HG03159 (cell line): ENCODE results near the gene NANS.
"Not testable (repeated sequence)": the region's sequence is repeated elsewhere in the genome, so short reads cannot be mapped to it uniquely, and the experiment has no call there.

Experiments used
- ATAC-seq: cut with Tn5 transposase; IDR thresholded peaks from one replicate; pipeline ENCODE4 v1.9.1; 2021; ENCODE audit warnings: mild to moderate bottlenecking, moderate library complexity; ENCODE audit not compliant: unreplicated experiment

Gene NANS

DNA sequence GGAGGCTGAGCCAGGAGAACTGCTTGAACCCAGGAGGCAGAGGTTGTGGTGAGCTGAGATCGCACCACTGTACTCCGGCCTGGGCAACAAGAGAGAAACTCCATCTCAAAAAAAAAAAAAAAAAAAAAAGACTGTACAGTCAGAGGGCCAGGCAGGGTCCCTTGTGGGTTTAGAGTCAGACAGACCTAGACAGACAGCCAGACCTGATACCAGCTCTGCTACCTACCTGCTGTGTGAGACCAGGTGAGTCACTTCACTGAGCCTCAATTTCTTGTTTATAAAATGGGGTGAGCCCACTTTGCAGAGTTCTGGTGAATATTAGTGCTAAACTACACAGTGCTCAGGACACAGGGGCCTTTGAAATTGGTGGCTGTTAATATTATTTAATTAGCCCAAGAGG is 42.8 kb downstream of the NANS start:
- no peak for ATAC-seq

DNA sequence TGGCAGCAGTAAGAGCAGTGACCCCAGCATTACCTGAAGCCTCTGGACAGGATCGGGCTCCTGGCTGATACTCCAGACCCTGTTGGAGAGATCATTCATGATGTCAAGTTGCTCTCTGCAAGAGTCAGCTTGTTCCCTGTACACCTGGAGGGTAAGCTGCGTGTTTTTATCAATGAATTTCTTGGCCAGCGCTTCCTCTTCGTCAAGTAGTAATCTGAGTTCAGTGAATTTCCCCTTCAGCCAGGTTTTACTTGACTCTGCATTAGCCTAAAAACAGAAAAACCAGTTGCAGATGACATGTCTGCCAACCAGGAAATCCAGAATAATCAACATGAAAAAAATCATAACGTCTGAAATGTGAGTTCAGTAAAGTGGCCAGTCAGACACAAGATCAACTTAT is 43.4 kb downstream of the NANS start:
- ATAC-seq, result no peak

DNA sequence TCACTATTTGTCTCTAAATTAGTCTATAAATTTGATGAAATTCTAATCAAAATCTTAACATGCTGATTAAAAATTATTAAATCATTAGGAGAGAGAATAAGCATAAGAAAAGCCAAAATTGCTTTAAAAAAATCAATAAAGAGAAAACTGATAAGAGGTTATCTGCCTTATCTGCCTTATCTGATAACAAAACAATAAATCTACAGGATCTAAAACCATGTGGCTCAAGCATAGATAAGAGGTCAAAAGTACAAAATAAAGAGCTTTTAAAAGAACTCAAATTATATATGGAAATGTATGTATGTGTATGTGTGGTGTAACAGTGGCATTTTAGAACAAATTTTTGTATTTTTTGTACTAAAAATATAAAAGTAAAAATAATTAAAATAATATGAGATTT is 43.9 kb downstream of the NANS start:
- no peak for ATAC-seq

DNA sequence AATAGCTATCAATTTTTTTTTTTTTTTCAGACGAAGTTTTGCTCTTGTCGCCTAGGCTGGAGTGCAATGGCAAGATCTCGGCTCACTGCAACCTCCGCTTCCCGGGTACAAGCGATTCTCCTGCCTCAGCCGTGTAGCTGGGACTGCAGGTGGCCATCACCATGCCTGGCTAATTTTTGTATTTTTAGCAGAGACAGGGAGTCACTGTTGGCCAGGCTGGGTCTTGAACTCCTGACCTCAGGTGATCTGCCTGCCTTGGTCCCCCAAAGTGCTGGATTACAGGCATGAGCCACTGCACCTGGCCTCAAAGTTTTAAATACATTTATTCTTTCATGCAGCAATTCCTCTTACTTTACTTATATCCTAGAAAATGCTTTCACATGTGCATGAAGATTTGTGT is 44.9 kb downstream of the NANS start:
- ATAC-seq, result no peak

DNA sequence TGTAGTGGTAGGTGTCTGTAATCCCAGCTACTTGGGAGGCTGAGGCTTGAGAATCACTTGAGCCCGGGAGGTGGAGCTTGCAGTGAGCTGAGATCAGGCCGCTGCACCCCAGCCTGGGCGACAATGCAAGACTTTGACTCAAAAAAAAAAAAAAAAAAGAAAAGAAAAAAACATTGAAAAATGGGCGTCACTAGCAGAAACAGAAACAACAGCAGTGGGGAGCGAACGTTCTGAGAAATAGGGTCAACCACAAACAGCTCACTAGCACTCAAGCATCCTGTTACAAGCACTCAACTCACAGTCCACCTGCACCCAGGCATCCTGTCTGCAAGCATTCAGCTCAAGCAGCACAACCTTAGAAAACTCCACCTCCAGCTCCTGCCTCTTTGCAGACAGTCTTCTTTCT is 45.3 kb downstream of the NANS start:
- peak; percentile 95 for ATAC-seq

DNA sequence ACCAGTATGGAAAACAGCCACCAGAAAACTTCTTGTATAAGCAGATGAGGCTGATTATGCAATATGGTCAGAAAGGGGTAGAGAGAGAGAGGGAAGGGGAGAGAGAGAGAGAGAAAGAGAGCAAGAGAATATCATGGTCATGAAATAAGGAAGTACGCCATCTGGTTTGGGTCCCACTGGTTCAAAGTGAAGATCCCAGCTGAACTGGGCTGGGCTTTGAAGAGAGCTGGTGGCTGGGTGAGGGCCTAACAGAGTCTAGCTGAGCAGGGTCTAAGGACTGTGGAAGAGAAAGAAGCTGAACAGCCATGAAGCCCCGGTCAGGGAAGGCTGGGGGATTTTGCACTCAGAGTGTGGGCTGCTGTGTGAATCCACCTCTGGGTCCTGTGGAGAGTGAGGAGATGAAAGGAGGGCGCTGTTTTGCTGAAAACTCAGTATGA is 47.9 kb downstream of the NANS start:
- no peak for ATAC-seq

DNA sequence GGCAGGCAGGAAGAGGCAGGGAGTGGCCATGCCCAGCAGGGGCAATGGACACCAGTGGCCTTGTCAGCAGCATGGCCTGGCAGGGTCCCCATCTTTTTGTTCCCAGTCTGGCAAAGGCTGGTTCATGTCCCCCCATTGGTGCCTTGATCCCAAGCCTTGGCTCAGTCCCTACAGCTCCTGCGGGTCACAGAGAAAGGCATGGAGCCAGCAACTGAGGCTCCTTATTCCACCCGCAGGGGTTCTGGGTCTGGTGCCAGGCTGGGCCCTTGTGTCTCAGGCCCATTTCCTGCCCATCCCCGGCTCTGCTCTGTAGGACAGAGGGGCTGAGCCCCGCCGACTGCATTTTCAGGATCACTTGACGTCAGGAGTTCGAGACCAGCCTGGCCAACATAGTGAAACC is 48.5 kb downstream of the NANS start:
- ATAC-seq, result no peak

DNA sequence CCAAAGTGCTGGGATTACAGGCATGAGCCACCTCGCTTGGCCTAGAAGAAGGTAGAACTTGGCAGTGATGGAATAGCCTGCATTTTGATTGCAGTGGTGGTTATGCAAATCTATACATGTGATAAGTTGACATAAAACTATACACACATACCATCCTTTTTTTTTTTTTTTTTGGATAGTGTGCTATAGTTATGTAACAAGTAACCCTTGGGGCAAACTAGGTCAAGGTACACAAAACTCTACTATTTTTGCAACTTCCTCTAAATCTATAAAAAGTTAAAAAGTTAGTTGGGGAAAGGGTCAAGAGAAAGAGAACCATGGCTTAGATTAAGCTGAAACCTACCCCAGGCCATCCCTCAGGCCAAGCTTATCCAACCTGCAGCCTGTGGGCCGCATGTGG is 51.4 kb downstream of the NANS start:
- no peak for ATAC-seq

DNA sequence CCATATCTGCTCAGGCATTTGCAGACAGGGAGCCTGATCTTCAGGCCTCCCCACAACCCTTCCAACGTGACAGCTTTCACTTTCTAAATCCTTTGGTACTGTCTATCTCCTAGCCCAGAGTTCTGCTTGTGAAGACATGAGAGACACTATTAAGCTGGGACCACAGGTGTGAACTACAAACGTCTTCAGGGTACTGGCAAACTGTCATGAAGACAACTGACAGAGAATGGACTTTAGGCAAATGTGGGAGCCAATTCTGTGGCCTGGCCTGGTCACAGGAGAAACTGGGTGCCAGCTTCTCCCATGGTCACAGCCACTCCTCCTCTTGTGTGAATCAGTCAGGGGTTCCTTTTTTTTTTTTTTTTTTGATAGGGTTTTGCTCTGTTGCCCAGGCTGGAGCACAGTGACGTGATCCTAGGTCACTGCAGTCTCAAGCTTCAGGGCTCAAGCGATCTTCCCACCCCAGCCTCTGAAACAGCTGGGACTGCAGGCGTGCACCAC is 52.0 kb downstream of the NANS start:
- peak; percentile 70 for ATAC-seq

DNA sequence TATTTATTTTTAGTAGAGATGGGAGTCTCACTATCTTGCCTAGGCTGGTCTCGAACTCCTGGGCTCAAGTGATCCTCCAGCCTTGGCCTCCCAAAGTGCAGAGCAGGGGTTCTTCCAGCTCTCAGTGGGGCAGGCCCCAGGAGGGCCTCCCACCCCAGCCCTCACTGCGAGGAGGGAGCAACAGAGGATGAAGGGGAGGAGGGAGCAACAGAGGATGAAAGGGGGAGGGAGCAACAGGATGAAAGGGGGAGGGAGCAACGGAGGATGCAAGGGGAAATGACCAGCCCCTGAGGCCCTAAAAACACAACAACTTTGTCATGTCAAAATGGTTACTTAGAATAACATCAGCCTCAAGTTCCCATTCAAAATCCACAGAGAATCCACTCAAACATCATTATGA is 52.5 kb downstream of the NANS start:
- no peak for ATAC-seq

DNA sequence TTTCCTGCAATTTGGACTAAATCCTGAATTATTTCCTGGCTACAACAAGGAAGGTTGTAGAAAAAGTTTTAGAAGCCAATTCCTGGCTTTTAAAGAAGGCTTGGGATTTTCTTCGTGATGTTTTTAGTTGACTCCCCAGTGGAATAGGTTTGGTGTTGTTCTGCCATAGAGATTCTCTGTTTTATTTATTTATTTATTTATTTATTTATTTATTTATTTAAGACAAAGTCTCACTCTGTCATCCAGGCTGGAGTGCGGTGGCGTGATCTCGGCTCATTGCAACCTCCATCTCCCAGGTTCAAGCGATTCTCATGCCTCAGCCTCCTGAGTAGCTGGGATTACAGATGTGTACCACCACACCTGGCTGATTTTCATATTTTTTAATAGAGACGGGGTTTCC is 60.6 kb downstream of the NANS start:
- not testable (repeated sequence) for ATAC-seq

DNA sequence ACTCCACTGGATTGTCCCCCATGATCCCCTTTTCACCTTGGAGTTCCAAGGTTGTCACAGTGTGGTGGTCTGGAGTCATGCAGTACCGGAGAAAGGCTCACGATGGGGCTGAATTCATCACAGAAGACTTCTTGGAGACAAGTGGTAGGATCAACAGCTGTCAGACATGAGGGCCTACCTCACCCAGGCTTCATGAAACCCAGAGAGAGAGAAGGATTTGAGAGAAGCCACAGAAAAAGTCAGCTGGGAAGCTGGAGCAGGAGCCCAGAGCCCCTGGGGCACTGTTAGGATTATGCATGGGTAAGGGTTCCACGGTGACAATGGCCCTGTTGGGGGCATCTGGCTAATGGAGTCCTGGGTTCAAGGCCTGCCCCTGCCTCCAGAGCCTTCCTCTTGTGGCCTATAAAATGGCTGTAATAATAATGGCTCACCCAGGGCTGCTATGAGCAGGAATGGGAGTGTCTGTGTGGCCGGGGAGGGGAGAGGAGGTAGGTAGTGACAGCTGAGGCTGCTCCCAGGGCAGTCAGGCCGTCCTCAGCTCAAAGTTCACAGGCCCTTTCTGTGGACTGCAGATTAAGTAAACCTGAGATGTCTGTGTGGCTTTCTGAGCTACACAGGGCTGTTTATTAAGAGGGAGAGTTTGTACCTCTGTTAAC is 61.6 kb downstream of the NANS start:
- peak; percentile 56 for ATAC-seq

DNA sequence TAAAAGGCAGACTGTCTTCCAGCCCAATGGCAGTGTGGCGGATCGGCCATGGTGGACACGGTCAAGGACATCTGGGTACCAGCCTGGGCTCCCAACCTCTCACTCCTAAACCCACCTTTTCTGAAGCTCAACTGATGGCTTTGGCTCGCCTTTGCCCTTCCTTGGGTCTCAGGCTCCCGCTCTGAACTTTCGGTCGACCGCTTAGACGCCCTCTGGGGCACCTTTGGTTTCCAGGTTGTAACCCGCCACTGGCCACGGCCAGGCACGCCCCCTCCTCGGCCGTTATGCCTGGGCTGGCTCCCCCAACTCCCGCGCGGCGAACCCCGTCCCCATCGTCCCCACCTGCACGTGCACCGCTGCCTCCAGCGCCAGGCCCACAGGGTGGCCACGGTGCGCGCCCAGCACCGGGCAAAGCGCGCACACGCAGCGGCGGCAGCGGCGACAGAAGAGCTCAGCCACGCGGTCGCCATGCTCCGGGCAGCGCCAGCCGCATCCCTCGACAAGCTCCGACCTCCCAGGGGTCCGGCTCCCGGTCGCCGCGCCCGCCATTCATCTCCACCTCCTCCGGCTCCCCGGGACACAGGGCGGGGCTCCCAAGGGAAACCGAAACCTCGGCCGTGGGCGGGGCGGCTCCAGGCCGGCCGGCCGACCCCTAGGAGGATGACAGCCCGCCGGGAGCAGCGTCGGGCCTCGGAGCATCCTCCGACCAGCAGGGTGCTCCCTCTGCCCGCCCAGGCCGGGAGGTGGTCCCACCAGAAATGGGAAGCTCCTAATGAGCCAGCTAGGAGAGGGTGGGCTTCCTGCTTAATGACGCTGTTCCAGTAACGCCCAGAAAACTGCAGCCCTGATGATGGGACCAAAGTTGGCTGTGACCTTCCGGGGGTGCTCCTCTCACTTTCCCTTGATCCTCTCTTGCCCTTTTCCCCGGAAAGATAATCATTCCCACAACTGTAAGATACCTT is 62.4 kb downstream of the NANS start, which contains the start of gene TRIM14:
TSS of gene TRIM14 (minus strand) at position 583 of the 962 bp plus-strand sequence. CDS start at position 549, 34 bp downstream.
- ATAC-seq, result peak; percentile 61

DNA sequence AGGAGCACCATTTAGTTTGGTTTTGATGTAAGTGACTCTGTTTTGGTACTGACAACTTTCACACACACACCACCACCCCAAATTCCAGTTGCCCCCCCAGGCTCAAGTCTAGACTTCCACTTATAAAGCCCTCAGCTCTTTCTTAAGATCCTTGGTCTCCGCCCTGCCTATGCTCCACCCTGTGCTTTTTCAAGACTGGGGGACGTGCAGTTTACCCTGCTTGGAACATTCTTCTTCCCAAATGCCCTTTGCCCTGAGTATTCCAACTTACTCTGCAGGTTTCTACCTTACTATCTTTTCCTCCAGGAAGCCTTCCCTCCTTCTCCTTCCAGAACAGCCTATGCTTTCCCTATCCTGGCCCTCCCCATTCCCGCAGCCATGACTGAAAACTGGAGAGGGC is 63.9 kb downstream of the NANS start:
- no peak for ATAC-seq

DNA sequence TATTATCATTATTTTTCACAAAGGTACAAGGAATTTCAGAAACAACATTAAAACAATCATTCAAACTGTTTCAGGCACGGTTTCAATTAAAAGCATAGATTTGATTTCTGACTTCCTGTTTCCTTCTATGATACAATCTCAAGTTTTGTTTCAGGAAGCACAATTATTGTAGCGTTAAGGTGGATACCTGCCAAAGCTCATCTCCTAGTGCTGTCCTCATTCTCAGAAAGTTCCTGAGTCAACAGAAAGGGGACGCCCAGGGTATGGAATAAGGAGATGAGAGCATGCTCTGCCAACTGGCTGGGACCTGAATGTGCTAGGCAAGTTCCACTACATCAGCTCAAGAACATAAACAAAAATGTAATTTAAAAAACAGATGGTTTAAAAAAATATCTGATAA is 64.5 kb downstream of the NANS start:
- ATAC-seq, result no peak

DNA sequence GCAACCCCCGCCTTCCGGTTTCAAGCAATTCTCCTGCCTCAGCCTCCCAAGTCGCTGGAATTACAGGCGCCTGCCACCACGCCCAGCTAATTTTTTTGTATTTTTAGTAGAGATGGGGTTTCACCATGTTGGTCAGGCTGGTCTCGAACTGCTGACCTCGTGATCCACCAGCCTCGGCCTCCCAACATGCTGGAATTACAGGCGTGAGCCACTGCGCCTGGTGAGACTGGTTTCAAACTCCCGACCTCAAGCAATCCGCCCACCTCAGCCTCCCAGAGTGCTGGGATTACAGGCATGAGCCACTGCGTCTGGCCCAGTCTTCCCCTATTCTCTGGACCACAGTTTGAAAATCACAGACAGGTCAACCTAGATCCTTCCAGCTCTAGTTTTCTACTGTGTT is 67.6 kb downstream of the NANS start:
- not testable (repeated sequence) for ATAC-seq

DNA sequence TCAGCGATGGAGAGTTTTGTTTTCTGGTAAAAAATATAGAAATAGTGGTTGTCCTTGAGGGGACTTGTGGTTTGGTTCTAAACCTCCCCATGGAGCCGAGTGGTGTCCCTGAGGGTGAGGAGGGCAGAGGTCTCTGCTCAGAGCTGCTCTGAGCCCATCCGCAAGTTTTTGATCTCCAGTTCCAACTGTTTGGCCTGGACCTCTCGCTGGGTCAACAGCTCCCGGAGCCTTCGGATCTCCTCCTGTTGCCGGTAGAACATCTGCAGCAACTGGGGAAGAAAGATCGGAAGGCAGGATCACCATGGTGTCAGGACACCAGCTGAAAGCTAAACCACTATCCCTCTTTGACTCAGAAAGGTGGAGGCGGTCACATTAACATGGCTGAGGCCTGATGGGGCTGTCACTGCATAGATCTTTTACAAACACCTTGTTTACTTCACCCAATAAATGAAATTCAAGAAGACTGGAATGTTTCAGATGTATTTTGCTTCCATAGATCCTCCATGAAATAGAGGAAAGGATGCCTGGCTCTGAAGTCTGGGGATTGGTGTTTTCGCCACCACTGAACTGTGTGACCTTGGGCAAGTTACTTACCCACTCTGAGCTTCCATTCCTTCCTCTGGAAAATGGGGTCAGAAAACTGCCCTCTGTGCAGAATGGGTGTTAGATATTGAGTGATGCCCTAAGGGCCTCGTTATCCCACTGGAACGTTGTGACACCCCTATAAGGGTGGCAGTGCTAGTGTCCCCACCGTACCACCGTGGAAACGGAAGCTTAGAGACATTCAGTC is 68.3 kb downstream of the NANS start:
- no peak for ATAC-seq

DNA sequence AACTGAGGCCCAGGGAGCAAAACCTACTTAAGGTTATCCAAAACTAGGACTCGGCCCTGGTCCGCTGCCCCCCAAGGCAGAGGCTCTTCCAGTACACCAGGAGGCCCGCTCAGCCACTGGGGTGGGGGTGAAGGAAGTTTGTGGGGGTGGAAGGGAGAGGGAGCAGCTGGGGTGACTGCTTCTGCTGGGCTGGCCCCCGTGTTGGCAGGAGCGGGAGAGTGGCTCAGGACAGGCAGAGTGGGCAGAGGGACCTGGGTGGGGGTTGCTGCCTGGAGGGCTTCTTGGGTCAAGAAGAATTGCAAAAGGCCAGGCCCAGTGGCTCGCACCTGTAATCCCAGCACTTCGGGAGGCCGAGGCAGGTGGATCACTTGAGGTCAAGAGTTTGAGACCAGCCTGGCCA is 70.7 kb downstream of the NANS start:
- ATAC-seq, result no peak

DNA sequence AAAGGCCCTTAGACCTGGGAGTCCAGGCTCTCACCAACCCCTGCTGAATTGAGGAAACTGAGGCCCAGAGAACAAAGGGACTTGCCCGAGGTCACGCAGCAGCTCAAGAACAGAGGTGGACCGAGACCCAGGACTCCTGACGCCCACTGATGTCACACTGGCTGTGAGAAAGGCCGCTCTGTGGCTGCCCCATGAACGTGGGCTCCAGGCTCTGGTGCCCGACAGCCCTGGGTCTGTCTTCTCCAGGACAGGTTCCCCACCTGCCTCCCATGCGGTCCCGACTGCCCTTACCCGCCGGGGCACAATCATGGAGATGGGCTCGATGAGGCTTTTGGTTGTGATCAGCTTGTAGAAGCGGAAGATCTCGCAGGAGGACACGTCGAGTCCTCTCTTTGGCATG is 71.8 kb downstream of the NANS start:
- ATAC-seq, result no peak

DNA sequence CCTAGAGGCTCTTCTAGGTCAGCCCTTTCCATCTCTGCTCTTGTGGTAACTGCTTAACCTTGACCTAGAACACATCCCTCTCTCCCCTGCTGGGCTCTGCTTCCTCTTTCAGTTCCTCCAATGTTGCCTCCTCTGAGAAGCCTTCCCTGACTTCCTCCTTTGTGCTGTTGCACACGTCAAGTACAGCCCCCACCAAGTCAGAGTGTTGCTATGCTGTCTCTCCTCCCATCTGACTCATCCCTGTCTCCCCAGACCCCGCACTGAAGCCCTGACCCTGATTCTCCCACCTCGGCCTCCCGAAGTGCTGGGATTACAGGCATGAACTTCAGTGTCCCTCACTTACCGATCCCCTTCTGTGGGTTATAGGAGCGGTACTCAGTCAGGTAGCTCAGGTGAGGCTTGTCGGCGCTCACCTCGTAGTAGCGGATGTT is 72.9 kb downstream of the NANS start:
- peak; percentile 74 for ATAC-seq

DNA sequence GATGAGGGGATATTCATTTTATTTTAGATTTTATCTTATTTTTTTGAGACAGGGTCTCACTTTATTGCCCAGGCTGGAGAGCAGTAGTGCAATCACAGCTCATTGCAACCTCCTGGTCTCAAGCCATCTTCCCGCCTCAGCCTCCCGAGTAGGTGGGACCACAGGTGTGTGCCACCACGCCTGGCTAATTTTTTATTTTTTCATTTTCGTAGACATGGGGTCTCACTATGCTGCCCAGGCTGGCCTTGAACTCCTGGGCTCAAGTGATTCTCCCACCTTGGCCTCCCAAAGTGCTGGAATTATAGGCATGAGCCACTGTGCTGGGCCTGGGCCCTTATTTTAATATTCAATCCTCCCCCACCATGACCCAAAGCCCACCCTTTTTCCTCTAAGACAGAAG is 73.5 kb downstream of the NANS start:
- not testable (repeated sequence) for ATAC-seq
